Measurements from ENCODE around the gene KCNK13.

- TF ChIP-seq EZH2phosphoT487 (IDR thresholded peaks at IDR 0.05; ENCODE audit: insufficient read depth, low read depth), result no peak
- TF ChIP-seq EZH2 (IDR thresholded peaks at IDR 0.05; ENCODE audit: insufficient read depth, poor library complexity, severe bottlenecking), result no peak
Observed at GRCh38 chr14:90062822-90063539, 1.2 kb downstream of the KCNK13 start.
